Measurements from ENCODE around the gene HIVEP2.

DNA sequence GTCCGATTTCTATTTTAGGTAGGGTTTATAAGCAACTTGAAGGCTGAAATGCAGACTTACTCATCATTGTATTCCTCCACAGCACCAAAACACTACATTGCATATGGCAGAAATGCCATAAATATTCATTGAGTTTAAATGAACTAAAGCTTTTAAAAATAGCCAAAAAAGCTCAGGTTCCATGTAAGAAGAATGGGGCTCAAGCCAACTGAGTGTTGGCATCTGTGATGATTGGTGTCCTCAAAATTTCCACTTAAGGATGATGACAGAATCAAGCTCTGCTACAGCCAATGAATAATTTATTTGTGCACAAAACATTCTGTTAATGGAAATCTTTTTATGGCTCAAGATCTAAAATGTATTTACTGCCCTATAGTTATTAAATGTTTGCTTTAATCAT, 115.4 kb downstream of the HIVEP2 start:
- TF ChIP-seq, protein P1, sequence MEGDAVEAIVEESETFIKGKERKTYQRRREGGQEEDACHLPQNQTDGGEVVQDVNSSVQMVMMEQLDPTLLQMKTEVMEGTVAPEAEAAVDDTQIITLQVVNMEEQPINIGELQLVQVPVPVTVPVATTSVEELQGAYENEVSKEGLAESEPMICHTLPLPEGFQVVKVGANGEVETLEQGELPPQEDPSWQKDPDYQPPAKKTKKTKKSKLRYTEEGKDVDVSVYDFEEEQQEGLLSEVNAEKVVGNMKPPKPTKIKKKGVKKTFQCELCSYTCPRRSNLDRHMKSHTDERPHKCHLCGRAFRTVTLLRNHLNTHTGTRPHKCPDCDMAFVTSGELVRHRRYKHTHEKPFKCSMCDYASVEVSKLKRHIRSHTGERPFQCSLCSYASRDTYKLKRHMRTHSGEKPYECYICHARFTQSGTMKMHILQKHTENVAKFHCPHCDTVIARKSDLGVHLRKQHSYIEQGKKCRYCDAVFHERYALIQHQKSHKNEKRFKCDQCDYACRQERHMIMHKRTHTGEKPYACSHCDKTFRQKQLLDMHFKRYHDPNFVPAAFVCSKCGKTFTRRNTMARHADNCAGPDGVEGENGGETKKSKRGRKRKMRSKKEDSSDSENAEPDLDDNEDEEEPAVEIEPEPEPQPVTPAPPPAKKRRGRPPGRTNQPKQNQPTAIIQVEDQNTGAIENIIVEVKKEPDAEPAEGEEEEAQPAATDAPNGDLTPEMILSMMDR (conservative IDR thresholded peaks at IDR 0.05; ENCODE audit: low read depth, low read length), result no peak
- no peak for TF ChIP-seq EZH2 (IDR thresholded peaks at IDR 0.05; ENCODE audit: borderline replicate concordance, low read depth, low read length, poor library complexity, severe bottlenecking)

Data from A673 (cell line).